ENCODE data around the gene SCGB1A1. TPM values are rescaled to one million over a fixed set of nuclear protein-coding genes. Genes with fewer than 3 reads are reported as not detected.

The SCGB1A1 gene
- total RNA-seq, 1 donor from 2014 or later = not detected

DNA sequence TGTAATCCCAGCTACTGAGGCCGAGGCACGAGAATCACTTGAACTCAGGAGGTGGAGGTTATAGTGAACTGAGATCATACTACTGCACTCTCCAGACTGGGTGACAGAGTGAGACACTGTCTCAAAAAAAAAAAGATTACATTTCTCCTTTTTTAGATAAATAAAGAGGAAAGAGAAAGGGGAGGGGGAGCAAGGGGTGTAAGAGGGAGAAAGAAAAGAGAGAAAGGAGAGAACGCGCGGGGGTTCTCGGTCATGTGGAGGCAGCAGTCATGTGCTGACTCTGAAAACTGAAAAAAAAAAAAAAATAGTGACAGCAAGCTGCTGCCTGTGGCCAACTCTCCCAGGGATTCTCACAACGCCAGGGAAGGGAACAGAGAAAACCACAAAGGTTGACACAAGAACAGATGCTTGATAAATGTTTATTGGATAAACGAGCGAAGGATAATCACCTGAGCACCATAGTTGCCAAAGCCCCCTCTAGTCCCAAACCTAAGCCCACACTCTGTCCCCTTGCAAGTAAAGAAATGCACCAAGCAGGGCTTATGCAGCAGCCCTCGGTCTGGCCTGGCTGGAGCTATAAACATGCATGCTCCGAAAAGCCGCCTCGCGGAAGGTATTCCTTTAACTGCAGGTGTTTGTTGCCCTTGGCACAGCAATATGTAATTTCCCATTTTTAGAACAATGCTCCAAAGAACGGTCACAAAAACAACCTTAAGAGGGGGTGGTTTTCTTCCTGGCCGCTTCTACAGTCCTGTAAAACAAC is 14.5 kb downstream of the SCGB1A1 start:
- H3K36me3 Mint-ChIP-seq = no peaks in the 10 kb centered on the region
- TF ChIP-seq, protein P1, sequence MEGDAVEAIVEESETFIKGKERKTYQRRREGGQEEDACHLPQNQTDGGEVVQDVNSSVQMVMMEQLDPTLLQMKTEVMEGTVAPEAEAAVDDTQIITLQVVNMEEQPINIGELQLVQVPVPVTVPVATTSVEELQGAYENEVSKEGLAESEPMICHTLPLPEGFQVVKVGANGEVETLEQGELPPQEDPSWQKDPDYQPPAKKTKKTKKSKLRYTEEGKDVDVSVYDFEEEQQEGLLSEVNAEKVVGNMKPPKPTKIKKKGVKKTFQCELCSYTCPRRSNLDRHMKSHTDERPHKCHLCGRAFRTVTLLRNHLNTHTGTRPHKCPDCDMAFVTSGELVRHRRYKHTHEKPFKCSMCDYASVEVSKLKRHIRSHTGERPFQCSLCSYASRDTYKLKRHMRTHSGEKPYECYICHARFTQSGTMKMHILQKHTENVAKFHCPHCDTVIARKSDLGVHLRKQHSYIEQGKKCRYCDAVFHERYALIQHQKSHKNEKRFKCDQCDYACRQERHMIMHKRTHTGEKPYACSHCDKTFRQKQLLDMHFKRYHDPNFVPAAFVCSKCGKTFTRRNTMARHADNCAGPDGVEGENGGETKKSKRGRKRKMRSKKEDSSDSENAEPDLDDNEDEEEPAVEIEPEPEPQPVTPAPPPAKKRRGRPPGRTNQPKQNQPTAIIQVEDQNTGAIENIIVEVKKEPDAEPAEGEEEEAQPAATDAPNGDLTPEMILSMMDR (conservative IDR thresholded peaks at IDR 0.05) = no peak

DNA sequence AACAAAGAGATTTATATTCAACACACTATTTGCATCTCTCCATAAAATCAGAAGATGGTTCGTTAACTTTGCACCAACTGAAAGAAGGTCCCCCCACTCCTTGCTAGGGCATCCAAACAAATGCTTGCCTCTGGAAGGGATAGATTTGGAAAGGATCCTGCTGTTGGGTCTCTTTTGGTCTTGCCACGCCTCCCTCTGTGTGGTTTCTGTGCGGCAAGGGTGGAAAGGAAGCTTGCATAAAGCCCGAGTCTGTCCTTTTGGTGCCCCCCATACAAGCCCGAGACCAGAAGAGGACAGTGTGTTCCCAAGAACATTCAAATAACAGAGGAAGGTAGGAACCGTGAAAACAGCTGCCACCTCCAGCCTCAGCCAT is 15.1 kb downstream of the SCGB1A1 start:
- TF ChIP-seq, protein P1 (conservative IDR thresholded peaks at IDR 0.05) = no peak
- H3K36me3 Mint-ChIP-seq = no peaks in the 10 kb centered on the region
- H3K4me3 Mint-ChIP-seq = peak overlapping the region; percentile 35
- no peaks in the 10 kb centered on the region for H3K9me3 Mint-ChIP-seq
- H3K27ac Mint-ChIP-seq = peak overlapping the region; percentile 10
- no peak for DNase-seq (ENCODE audit: extremely low spot score, unreplicated experiment)
- H3K4me1 Mint-ChIP-seq (ENCODE audit: unreplicated experiment) = peaks cover 35% of the 10 kb centered on the region
- H3K27me3 Mint-ChIP-seq = no peaks in the 10 kb centered on the region

More for the DNA sequence above, 14.5 kb downstream of the SCGB1A1 start:
- Mint-ChIP-seq H3K9me3 (no peaks in the 10 kb centered on the region), H3K4me1 (ENCODE audit: unreplicated experiment) (peaks cover 40% of the 10 kb centered on the region), H3K27me3 (no peaks in the 10 kb centered on the region), H3K27ac (peak overlapping the region; percentile 10), H3K4me3 (no peak overlapping the region)
- DNase-seq (ENCODE audit: extremely low spot score, unreplicated experiment) = no peak

DNA sequence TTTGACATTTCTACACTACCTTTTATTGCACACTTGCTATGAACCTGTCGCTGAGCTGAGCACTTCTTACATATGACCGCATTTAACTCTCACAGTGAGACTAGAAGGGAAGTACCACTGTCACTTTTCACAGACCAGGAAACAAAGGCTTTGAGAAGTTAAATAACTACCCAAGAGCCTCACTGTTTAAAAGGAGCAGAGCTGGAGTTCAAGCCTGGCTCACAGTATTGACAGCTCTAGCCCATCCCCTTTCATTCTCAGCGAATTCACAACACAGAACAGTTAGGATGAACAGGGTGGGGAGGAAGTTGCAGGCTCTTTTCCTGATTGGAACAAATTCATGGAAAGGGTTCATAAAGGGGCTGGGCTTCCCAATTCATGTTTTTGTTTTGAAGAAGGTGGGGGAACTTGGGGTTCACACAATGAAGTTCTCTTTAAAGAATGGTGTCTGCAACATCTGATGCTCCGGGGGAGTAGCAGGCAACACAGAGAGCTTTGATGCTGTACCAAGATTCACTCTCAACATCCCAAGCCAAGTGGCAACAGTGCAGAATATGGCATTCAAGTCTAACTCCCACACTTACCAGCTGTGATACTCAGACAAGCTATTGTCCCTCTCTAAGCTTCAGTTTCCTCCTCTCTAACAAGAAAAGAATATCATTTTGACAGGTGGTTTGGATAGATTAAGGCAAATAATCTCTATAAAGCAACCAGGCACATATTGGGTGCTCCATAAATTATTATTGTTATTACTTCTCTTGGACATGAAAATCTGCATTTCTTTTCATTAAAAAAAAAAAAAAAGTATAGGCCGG is 17.2 kb downstream of the SCGB1A1 start:
- no peak overlapping the region for H3K27ac Mint-ChIP-seq
- H3K9me3 Mint-ChIP-seq = no peaks in the 10 kb centered on the region
- no peak overlapping the region for H3K4me3 Mint-ChIP-seq
- H3K27me3 Mint-ChIP-seq = no peaks in the 10 kb centered on the region
- peaks cover 30% of the 10 kb centered on the region for H3K4me1 Mint-ChIP-seq (ENCODE audit: unreplicated experiment)
- no peaks in the 10 kb centered on the region for H3K36me3 Mint-ChIP-seq
- TF ChIP-seq, protein P1 (conservative IDR thresholded peaks at IDR 0.05) = no peak
- no peak for DNase-seq (ENCODE audit: extremely low spot score, unreplicated experiment)

DNA sequence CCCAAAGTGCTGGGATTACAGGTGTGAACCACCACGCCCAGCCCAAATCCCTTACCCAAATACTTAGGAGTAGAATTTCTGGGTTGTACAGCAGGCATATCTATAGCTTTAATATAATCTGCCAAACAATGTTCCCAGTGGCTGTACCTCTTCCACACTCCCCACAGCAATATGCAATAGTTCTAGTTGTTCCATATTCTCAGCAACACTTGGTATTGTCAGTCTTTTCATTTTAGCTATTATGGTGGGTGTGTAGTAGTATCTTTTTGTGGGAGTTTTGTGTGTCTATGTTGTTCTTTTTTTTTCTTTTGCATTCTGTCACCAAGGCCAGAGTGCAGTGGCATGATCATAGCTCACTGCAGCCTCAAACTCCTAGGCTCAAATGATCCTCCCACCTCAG is 18.8 kb downstream of the SCGB1A1 start:
- no peaks in the 10 kb centered on the region for H3K36me3 Mint-ChIP-seq
- peaks cover 23% of the 10 kb centered on the region for H3K4me1 Mint-ChIP-seq (ENCODE audit: unreplicated experiment)
- H3K9me3 Mint-ChIP-seq = no peaks in the 10 kb centered on the region
- no peaks in the 10 kb centered on the region for H3K27me3 Mint-ChIP-seq
- DNase-seq (ENCODE audit: extremely low spot score, unreplicated experiment) = no peak
- H3K27ac Mint-ChIP-seq = no peak overlapping the region
- no peak overlapping the region for H3K4me3 Mint-ChIP-seq
- TF ChIP-seq, protein P1 (conservative IDR thresholded peaks at IDR 0.05) = no peak

DNA sequence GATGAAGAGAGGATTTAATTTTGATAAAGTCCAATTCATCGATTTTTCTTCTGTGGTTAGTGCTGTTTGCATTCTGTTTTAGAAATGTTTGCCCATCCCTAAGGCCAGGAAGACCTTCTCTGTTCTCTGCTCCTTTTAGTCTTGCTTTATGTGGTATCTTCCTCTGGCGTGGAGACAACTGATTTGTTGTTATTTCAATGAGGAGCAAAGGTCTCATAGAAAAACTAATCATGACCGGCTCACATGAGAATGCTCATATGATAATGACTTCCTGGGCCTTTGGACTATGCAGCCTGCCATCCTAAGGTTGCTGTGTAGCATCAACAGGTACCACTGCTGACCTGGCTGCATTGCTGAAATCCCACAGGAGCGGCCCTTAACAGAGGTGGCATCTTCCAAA is 19.8 kb downstream of the SCGB1A1 start:
- H3K4me1 Mint-ChIP-seq (ENCODE audit: unreplicated experiment) = peaks cover 25% of the 10 kb centered on the region
- TF ChIP-seq, protein P1 (conservative IDR thresholded peaks at IDR 0.05) = no peak
- DNase-seq (ENCODE audit: extremely low spot score, unreplicated experiment) = no peak
- no peaks in the 10 kb centered on the region for H3K36me3 Mint-ChIP-seq
- no peak overlapping the region for H3K4me3 Mint-ChIP-seq
- H3K27me3 Mint-ChIP-seq = no peaks in the 10 kb centered on the region
- H3K9me3 Mint-ChIP-seq = no peaks in the 10 kb centered on the region
- no peak overlapping the region for H3K27ac Mint-ChIP-seq
